ENCODE data around the gene HIP1R.

The HIP1R gene

DNA sequence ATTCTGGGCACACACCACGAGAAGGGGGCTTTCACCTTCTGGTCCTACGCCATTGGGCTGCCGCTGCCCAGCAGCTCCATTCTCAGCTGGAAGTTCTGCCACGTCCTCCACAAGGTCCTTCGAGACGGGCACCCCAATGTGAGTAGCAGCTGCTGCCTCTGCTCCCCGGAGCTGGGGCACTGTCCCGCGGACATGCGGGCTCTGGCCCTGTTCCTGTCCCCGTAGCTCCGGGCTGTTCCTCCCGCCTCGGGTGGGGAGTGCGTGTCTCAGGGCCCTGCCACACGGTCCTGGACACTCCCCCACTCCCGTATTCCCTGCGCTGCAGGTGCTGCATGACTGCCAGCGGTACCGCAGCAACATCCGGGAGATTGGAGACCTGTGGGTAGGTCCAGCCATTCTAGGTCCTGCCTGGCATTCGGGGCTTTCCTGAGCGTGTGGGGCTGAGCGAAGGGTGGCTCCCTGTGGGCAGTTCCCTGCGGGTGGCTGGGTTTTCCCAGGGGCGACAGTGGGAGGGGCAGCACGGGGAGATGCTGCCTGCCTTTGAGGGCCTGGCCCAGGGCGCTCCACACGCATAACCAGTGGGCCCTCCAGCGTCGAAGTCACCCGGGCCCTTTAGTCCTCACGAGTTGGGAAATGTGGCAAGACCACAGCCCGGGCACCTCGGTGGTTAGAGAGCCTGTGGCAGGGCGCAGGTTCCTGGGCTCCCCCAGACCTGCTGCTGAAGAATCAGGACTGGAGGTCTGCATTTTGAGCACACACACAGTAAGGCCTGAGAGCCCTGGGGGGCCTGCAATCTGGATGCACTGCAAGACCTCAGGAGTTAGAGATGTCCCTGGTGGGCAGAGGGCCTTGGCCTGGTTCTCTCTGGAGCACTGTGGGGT lies 13.5 kb downstream of the HIP1R start:
- no peak overlapping the region for H3K4me3 ChIP-seq (ENCODE audit: low read depth, low read length)
- no peak for DNase-seq (ENCODE audit: low read depth)
- TF ChIP-seq, protein P1, sequence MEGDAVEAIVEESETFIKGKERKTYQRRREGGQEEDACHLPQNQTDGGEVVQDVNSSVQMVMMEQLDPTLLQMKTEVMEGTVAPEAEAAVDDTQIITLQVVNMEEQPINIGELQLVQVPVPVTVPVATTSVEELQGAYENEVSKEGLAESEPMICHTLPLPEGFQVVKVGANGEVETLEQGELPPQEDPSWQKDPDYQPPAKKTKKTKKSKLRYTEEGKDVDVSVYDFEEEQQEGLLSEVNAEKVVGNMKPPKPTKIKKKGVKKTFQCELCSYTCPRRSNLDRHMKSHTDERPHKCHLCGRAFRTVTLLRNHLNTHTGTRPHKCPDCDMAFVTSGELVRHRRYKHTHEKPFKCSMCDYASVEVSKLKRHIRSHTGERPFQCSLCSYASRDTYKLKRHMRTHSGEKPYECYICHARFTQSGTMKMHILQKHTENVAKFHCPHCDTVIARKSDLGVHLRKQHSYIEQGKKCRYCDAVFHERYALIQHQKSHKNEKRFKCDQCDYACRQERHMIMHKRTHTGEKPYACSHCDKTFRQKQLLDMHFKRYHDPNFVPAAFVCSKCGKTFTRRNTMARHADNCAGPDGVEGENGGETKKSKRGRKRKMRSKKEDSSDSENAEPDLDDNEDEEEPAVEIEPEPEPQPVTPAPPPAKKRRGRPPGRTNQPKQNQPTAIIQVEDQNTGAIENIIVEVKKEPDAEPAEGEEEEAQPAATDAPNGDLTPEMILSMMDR (IDR thresholded peaks at IDR 0.05; ENCODE audit: control insufficient read depth, extremely low read depth, insufficient read depth) = no peak

DNA sequence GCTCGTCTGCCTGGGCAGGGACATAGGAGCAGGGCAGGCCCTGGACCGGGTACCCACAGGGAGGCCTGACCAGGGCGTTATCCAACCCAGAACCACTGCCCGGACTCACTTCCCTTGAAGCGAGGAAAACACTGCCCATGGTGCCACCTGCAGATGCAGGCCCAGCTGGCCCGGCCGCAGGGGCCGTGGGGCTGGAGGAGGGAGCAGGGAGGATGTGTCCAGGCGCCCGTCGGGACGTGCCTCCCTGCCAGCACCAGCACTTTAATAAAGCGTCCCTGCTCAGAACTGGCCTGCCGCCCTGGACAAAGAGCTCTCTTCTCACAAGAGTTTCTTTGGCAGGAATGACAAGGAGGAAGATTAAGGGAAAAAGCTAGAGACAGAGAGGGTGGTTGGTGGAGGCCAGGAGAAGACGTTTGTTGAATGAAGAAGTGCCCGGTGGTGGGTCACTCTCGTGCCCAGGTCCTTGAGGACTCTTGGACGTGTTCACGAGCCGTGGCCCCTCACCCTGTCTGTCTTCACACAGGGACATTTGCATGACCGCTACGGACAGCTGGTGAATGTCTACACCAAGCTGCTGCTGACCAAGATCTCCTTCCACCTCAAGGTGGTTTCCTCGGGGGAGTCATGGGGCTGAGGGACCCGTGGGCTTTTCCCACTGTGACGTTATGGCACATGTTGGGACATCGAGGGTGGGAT lies 14.2 kb downstream of the HIP1R start:
- no peak for DNase-seq (ENCODE audit: low read depth)
- no peak overlapping the region for H3K4me3 ChIP-seq (ENCODE audit: low read depth, low read length)
- TF ChIP-seq, protein P1 (IDR thresholded peaks at IDR 0.05; ENCODE audit: control insufficient read depth, extremely low read depth, insufficient read depth) = no peak

DNA sequence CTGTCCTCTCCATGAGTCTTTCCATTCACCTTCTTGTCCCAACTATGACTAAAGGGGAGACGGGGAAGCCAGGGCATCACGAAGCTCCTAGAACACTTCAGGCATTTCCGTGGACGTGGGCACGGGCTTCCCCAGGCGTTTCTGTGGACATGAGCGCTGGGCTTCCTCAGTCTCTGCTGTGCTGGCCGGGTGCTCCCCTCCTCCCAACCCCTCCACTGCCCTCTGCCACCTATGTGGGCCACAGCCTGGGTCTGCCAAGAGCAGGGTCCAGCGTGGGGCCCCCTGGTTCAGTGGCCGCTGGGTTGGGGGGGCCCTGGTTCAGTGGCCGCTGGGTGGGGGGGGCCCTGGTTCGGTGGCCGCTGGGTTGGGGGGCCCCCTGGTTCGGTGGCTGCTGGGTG lies 14.8 kb downstream of the HIP1R start:
- no peak overlapping the region for H3K4me3 ChIP-seq (ENCODE audit: low read depth, low read length)
- no peak for DNase-seq (ENCODE audit: low read depth)
- TF ChIP-seq, protein P1 (IDR thresholded peaks at IDR 0.05; ENCODE audit: control insufficient read depth, extremely low read depth, insufficient read depth) = no peak

DNA sequence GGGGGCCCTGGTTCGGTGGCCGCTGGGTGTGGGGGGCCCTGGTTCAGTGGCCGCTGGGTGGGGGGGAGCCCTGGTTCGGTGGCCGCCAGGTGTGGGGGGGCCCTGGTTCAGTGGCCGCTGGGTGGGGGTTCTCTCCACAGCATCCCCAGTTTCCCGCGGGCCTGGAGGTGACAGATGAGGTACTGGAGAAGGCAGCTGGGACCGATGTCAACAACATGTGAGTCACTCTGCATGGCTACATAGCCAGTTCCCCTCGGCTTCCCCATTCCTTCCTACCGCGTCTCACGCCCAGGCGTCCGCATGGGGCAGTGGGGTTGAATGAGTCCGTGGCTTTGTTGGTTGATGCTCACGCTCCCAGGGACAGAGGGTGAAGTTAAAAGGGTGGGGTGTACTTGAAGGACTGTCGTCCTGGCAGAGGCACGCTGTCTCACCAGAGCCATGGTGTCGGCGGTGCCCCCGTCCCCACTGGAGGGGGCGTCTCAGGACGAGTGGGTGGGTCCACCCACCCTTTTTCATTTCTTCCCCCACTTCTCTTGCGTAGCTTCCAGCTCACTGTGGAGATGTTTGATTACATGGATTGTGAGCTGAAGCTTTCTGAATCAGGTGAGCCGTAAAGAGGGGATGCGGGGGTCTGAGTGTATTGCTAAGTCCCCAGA lies 15.6 kb downstream of the HIP1R start:
- TF ChIP-seq, protein P1 (IDR thresholded peaks at IDR 0.05; ENCODE audit: control insufficient read depth, extremely low read depth, insufficient read depth) = no peak
- DNase-seq (ENCODE audit: low read depth) = no peak
- no peak overlapping the region for H3K4me3 ChIP-seq (ENCODE audit: low read depth, low read length)

DNA sequence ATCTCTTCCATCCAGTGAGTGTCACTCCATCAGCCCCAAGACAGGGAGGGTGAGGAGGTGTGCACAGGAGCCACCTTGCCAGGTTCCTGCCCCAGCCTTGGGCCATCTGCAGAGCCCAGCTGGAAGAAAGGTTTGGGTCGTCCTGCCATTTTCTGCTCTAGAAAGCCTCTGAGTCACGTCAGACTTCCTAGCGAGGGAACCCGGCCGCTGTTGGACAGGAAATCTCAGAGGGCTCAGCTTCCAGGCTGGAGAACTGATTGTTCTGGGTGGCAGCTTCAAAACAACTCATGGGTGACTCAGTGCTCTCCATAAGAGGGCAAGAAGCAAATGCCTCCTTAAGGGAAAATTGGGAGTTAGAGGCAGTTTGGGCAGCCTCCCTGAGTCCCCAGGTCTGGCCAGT lies 16.6 kb downstream of the HIP1R start:
- no peak for DNase-seq (ENCODE audit: low read depth)
- H3K4me3 ChIP-seq (ENCODE audit: low read depth, low read length) = no peak overlapping the region
- TF ChIP-seq, protein P1 (IDR thresholded peaks at IDR 0.05; ENCODE audit: control insufficient read depth, extremely low read depth, insufficient read depth) = no peak

DNA sequence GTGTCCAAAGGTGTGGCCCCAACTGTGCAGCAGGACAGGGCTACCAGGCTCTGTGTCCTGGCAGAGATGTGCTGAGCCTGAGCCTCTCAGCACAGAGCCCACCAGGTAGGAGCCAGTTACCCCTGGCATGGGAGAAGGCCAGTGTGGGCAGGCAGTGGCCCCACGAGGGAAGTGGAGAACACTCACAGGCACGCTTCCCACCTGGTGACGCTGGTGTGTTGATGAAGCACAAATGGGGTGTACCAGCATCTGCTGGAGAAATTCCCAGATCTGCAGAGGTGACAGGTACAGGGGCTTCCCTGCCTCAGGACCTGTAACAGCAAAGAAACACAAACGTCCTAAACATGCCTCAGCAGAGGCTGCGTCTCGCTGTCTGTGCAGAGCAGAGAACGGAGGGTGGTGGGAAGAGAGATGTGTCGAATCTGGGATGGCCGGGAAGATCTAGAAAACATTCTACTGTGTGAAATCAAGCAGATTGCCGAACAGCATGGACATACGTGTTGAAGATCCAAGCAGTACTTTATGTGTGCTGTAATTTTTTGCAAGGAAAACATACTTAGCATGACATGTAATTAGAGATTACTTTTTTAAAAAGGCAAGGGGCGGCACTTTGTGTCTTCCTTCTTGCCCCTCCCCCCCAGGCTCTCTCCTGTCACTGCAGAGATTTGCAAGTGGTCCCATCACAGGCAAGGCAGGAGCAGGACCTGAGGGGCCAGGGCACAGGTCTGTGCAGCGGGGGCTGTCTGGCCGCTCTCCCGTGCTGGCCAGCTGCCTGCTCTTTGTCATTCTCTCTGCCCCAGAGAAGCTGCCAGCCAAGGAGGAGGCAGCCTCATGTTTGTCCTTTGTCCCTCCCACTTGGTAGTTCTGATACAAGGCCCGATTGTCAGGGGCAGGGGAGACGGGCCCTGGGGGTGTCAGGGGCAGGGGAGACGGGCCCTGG lies 17.3 kb downstream of the HIP1R start:
- DNase-seq (ENCODE audit: low read depth) = no peak
- TF ChIP-seq, protein P1 (IDR thresholded peaks at IDR 0.05; ENCODE audit: control insufficient read depth, extremely low read depth, insufficient read depth) = no peak
- no peak overlapping the region for H3K4me3 ChIP-seq (ENCODE audit: low read depth, low read length)
